Liver (tissue), 9 donors: ENCODE measurements around the gene ATM. TPM values are rescaled to one million over a fixed set of nuclear protein-coding genes. Genes with fewer than 3 reads are reported as not detected.

Experiments
- DNase-seq: peaks from one replicate; pipeline ENCODE4 v3.0.0-alpha.2; 2017; ENCODE audit warnings: low spot score
- H3K27ac ChIP-seq, 2 donors: one replicate each; pipeline ENCODE4 v1.7.0; 2013; ENCODE audit warnings: inconsistent platforms in 2 of 2, low read length in 2 of 2, control low read depth in 1 of 2, low read depth in 1 of 2, mild to moderate bottlenecking in 1 of 2
- H3K27me3 ChIP-seq, 4 donors: one replicate each; pipeline versions ENCODE4 v1.6.1 to v1.7.0; 2013; ENCODE audit warnings: low read length in 3 of 4, inconsistent platforms in 1 of 4, mild to moderate bottlenecking in 1 of 4, moderate library complexity in 1 of 4; ENCODE audit not compliant: control insufficient read depth in 4 of 4, insufficient read depth in 4 of 4
- H3K36me3 ChIP-seq, 4 donors: one replicate each; pipeline versions ENCODE4 v1.6.1 to v1.7.0; 2013; ENCODE audit warnings: low read length in 3 of 4, mild to moderate bottlenecking in 3 of 4, low read depth in 1 of 4, moderate library complexity in 1 of 4; ENCODE audit not compliant: control insufficient read depth in 4 of 4, insufficient read depth in 3 of 4
- H3K4me1 ChIP-seq, 4 donors: one replicate each; pipeline versions ENCODE4 v1.6.1 to v1.7.0; 2013; ENCODE audit warnings: low read length in 3 of 4, mild to moderate bottlenecking in 3 of 4, moderate library complexity in 1 of 4; ENCODE audit not compliant: control insufficient read depth in 4 of 4, insufficient read depth in 4 of 4
- H3K4me3 ChIP-seq, 3 donors: one replicate each; pipeline versions ENCODE4 v1.6.1 to v1.7.0; 2013; ENCODE audit warnings: low read length in 3 of 3, control low read depth in 1 of 3, low read depth in 1 of 3, mild to moderate bottlenecking in 1 of 3
- H3K9ac ChIP-seq, 2 donors: one replicate each; pipeline ENCODE4 v1.7.0; 2013; ENCODE audit warnings: low read length in 2 of 2, mild to moderate bottlenecking in 2 of 2, moderate library complexity in 2 of 2, control low read depth in 1 of 2, low read depth in 1 of 2
- H3K9me3 ChIP-seq, 4 donors: one replicate each; pipeline versions ENCODE4 v1.6.1 to v1.7.0; 2013; ENCODE audit warnings: low read length in 3 of 4; ENCODE audit not compliant: control insufficient read depth in 4 of 4
- EGR1 ChIP-seq, 2 donors: IDR thresholded peaks; 2 replicates each; pipeline ENCODE4 v1.6.1; 2016 to 2018; ENCODE audit warnings: antibody characterized with exemption in 2 of 2, low read depth in 2 of 2
- FOXA1 ChIP-seq: IDR thresholded peaks from 2 replicates; pipeline ENCODE4 v1.6.1; 2016; ENCODE audit warnings: antibody characterized with exemption
- HNF4G ChIP-seq: IDR thresholded peaks from 2 replicates; pipeline ENCODE4 v1.6.1; 2016; ENCODE audit warnings: antibody characterized with exemption
- JUND ChIP-seq, 2 donors: IDR thresholded peaks; 2 replicates each; pipeline ENCODE4 v1.6.1; 2016; ENCODE audit warnings: antibody characterized with exemption in 2 of 2
- NR2F2 ChIP-seq: IDR thresholded peaks from 2 replicates; pipeline ENCODE4 v1.6.1; 2016; ENCODE audit warnings: antibody characterized with exemption
- RAD21 ChIP-seq, 2 donors: IDR thresholded peaks; 2 replicates each; pipeline ENCODE4 v1.6.1; 2016; ENCODE audit warnings: antibody characterized with exemption in 2 of 2, mild to moderate bottlenecking in 2 of 2
- RXRA ChIP-seq, 2 donors: IDR thresholded peaks; 2 replicates each; pipeline ENCODE4 v1.6.1; 2017 to 2018; ENCODE audit warnings: antibody characterized with exemption in 2 of 2, mild to moderate bottlenecking in 1 of 2
- SP1 ChIP-seq: IDR thresholded peaks from 2 replicates; pipeline ENCODE4 v1.6.1; 2018; ENCODE audit warnings: antibody characterized with exemption, mild to moderate bottlenecking
- TAF1 ChIP-seq: conservative IDR thresholded peaks from 2 replicates; pipeline ENCODE4 v1.6.1; 2016; ENCODE audit warnings: antibody characterized with exemption, mild to moderate bottlenecking
- YY1 ChIP-seq: IDR thresholded peaks from 2 replicates; pipeline ENCODE4 v1.6.1; 2016; ENCODE audit warnings: antibody characterized with exemption, mild to moderate bottlenecking
- WGBS: extraction: QIAGEN DNeasy Blood & Tissue Kit; methylation state at CpG from one replicate; pipeline ENCODE4 v1.1.7; 2013; 5-methylcytosine and 5-hydroxymethylcytosine counted together
- polyA plus RNA-seq, 2 donors: library from polyadenylated mRNA; stranded (reverse) in 1 of 2; unstranded in 1 of 2; fragments of 200-250 nt in 1 of 2; fragments of >200 nt in 1 of 2; fragmentation: Nextera tagmentation in 1 of 2; extraction: Ambion mirVana in 1 of 2; gene quantifications; one replicate each; pipeline versions ENCODE4 v1.2.1 to v1.2.3, GENCODE V29; 2013 to 2015
- total RNA-seq, 2 donors: library from RNA; depleted of rRNA; stranded (reverse); fragments of >200 nt; gene quantifications; one replicate each; pipeline ENCODE4 v1.2.3, GENCODE V29; 2014
- TF ChIP-seq, protein P1 (sequence below): fragments of 150-350 bp; IDR thresholded peaks from 2 replicates; pipeline ENCODE4 v1.5.1; 2017; ENCODE audit warnings: improper control_type of control experiment, low read depth, low read length; ENCODE audit not compliant: missing input control
- TF ChIP-seq, protein P2 (sequence below): IDR thresholded peaks from 2 replicates; pipeline ENCODE4 v1.6.1; 2016; ENCODE audit warnings: antibody characterized with exemption
- TF ChIP-seq, protein P3 (sequence below): IDR thresholded peaks from 2 replicates; pipeline ENCODE4 v1.6.1; 2016; ENCODE audit warnings: antibody characterized with exemption, mild to moderate bottlenecking
- TF ChIP-seq, protein P4 (sequence below): IDR thresholded peaks from 2 replicates; pipeline ENCODE4 v1.6.1; 2016; ENCODE audit warnings: antibody characterized with exemption
- TF ChIP-seq, protein P5 (sequence below): IDR thresholded peaks from 2 replicates; pipeline ENCODE4 v1.6.1; 2016; ENCODE audit warnings: antibody characterized with exemption
- donor health status: healthy.
- donor health status: healthy.
- donor health status: healthy.
- donor health status: healthy.
- donor health status: healthy.

The ATM gene
- total and polyA plus RNA-seq, 4 donors: 9.9 to 65.7 (median 20.9) TPM

DNA sequence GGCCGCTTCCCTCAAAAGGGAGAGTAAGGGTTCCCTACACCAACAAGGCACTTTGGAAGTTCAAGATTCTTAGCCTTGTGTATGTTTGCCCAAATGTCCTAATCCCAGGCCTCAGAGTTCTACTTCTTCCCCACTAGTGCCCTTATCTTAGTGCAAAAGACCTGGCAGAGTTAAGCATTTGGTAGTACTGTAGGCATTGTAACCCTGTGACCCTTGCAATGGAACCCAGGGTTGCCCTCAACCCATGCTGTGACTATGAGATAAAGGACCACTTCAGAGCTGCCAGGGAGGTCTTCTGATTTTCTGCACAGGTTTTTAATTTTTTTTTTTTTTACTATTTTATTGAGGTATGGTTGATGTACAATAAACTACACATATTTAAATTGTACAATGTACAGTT lies 179.4 kb downstream of the ATM start:
- Histone ChIP-seq H3K27me3 (no peaks in the 10 kb centered on the region), H3K9ac (no peak overlapping the region), H3K4me1 (no peaks in the 10 kb centered on the region), H3K27ac (no peak overlapping the region), H3K36me3 (no peaks in the 10 kb centered on the region), H3K9me3 (no peaks in the 10 kb centered on the region), H3K4me3 (no peak overlapping the region)
- TF ChIP-seq, protein P1, sequence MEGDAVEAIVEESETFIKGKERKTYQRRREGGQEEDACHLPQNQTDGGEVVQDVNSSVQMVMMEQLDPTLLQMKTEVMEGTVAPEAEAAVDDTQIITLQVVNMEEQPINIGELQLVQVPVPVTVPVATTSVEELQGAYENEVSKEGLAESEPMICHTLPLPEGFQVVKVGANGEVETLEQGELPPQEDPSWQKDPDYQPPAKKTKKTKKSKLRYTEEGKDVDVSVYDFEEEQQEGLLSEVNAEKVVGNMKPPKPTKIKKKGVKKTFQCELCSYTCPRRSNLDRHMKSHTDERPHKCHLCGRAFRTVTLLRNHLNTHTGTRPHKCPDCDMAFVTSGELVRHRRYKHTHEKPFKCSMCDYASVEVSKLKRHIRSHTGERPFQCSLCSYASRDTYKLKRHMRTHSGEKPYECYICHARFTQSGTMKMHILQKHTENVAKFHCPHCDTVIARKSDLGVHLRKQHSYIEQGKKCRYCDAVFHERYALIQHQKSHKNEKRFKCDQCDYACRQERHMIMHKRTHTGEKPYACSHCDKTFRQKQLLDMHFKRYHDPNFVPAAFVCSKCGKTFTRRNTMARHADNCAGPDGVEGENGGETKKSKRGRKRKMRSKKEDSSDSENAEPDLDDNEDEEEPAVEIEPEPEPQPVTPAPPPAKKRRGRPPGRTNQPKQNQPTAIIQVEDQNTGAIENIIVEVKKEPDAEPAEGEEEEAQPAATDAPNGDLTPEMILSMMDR: no peak
- TF ChIP-seq HNF4G (no peak), YY1 (no peak), RAD21 (IDR thresholded peaks at IDR 0.05) (no peak), SP1 (no peak), EGR1 (IDR thresholded peaks at IDR 0.05; ENCODE audit: low read depth in 2 of 2) (no peak), JUND (IDR thresholded peaks at IDR 0.05) (no peak), TAF1 (no peak)
- TF ChIP-seq, protein P2, sequence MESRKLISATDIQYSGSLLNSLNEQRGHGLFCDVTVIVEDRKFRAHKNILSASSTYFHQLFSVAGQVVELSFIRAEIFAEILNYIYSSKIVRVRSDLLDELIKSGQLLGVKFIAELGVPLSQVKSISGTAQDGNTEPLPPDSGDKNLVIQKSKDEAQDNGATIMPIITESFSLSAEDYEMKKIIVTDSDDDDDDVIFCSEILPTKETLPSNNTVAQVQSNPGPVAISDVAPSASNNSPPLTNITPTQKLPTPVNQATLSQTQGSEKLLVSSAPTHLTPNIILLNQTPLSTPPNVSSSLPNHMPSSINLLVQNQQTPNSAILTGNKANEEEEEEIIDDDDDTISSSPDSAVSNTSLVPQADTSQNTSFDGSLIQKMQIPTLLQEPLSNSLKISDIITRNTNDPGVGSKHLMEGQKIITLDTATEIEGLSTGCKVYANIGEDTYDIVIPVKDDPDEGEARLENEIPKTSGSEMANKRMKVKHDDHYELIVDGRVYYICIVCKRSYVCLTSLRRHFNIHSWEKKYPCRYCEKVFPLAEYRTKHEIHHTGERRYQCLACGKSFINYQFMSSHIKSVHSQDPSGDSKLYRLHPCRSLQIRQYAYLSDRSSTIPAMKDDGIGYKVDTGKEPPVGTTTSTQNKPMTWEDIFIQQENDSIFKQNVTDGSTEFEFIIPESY: no peak
- TF ChIP-seq, protein P3, sequence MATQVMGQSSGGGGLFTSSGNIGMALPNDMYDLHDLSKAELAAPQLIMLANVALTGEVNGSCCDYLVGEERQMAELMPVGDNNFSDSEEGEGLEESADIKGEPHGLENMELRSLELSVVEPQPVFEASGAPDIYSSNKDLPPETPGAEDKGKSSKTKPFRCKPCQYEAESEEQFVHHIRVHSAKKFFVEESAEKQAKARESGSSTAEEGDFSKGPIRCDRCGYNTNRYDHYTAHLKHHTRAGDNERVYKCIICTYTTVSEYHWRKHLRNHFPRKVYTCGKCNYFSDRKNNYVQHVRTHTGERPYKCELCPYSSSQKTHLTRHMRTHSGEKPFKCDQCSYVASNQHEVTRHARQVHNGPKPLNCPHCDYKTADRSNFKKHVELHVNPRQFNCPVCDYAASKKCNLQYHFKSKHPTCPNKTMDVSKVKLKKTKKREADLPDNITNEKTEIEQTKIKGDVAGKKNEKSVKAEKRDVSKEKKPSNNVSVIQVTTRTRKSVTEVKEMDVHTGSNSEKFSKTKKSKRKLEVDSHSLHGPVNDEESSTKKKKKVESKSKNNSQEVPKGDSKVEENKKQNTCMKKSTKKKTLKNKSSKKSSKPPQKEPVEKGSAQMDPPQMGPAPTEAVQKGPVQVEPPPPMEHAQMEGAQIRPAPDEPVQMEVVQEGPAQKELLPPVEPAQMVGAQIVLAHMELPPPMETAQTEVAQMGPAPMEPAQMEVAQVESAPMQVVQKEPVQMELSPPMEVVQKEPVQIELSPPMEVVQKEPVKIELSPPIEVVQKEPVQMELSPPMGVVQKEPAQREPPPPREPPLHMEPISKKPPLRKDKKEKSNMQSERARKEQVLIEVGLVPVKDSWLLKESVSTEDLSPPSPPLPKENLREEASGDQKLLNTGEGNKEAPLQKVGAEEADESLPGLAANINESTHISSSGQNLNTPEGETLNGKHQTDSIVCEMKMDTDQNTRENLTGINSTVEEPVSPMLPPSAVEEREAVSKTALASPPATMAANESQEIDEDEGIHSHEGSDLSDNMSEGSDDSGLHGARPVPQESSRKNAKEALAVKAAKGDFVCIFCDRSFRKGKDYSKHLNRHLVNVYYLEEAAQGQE: no peak
- TF ChIP-seq, protein P4, sequence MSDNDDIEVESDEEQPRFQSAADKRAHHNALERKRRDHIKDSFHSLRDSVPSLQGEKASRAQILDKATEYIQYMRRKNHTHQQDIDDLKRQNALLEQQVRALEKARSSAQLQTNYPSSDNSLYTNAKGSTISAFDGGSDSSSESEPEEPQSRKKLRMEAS: no peak
- TF ChIP-seq, protein P5, sequence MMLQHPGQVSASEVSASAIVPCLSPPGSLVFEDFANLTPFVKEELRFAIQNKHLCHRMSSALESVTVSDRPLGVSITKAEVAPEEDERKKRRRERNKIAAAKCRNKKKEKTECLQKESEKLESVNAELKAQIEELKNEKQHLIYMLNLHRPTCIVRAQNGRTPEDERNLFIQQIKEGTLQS: no peak
- no peak for DNase-seq
- WGBS: 95% methylated on average over 1 of the region's 1 CpG

DNA sequence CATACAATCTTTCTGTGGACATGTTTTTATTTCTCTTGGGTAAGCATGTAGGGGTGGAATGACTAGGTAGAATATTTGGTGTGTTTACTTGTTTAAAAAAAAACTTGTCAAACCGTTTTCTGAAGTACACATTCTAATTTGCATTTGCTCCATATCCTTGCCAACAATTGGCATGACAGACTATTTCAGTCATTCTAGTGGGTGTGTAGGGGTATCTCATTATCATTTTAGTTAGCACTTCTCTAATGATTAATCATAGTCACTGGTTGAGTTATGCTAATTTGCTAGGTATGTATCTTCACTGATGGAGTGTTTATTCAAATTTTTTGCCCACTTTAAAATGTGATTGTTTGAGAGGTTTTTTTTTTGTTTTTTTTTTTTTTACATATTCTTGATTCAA lies 180.2 kb downstream of the ATM start:
- DNase-seq: no peak
- WGBS: 73% methylated on average over 1 of the region's 1 CpG
- Histone ChIP-seq H3K36me3 (no peaks in the 10 kb centered on the region), H3K4me3 (no peak overlapping the region), H3K9ac (no peak overlapping the region), H3K27ac (no peak overlapping the region), H3K9me3 (no peaks in the 10 kb centered on the region), H3K4me1 (no peaks in the 10 kb centered on the region), H3K27me3 (no peaks in the 10 kb centered on the region)
- no peak for TF ChIP-seq RXRA (IDR thresholded peaks at IDR 0.05)
- TF ChIP-seq NR2F2: no peak
- TF ChIP-seq FOXA1: no peak
- TF ChIP-seq, protein P2: no peak
- TF ChIP-seq, protein P1: no peak
- TF ChIP-seq EGR1 (IDR thresholded peaks at IDR 0.05; ENCODE audit: low read depth in 2 of 2): no peak
- TF ChIP-seq RAD21 (IDR thresholded peaks at IDR 0.05): no peak
